Measurements from ENCODE around the gene UNC5B. TPM values are rescaled to one million over a fixed set of nuclear protein-coding genes. Genes with fewer than 3 reads are reported as not detected.

Gene UNC5B
- polyA plus RNA-seq, 4 donors: 44.7 to 106 (median 49.3) TPM

- no peak for DNase-seq (ENCODE audit: low read depth in 4 of 4, low spot score in 3 of 4)
Observed at GRCh38 chr10:71278691-71279588, 66.6 kb downstream of the UNC5B start.

- DNase-seq (ENCODE audit: low read depth in 4 of 4, low spot score in 3 of 4): no peak
Observed at GRCh38 chr10:71279590-71280170, 67.3 kb downstream of the UNC5B start.

GRCh38 chr10:71280216-71280615, 67.8 kb downstream of the UNC5B start:
- DNase-seq (ENCODE audit: low read depth in 4 of 4, low spot score in 3 of 4): no peak

- no peak for DNase-seq (ENCODE audit: low read depth in 4 of 4, low spot score in 3 of 4)
Observed at GRCh38 chr10:71280825-71281224, 68.5 kb downstream of the UNC5B start.

- no peak for DNase-seq (ENCODE audit: low read depth in 4 of 4, low spot score in 3 of 4)
Observed at GRCh38 chr10:71281646-71282322, 69.4 kb downstream of the UNC5B start.

- DNase-seq (ENCODE audit: low read depth in 4 of 4, low spot score in 3 of 4): no peak
Observed at GRCh38 chr10:71282323-71282680, 69.9 kb downstream of the UNC5B start.

GRCh38 chr10:71283410-71283809, 71.0 kb downstream of the UNC5B start:
- no peak for DNase-seq (ENCODE audit: low read depth in 4 of 4, low spot score in 3 of 4)

GRCh38 chr10:71283876-71284275, 71.5 kb downstream of the UNC5B start:
- DNase-seq (ENCODE audit: low read depth in 4 of 4, low spot score in 3 of 4): no peak

GRCh38 chr10:71284544-71285179, 72.3 kb downstream of the UNC5B start:
- DNase-seq (ENCODE audit: low read depth in 4 of 4, low spot score in 3 of 4): no peak

GRCh38 chr10:71285180-71285545, 72.8 kb downstream of the UNC5B start:
- no peak for DNase-seq (ENCODE audit: low read depth in 4 of 4, low spot score in 3 of 4)

GRCh38 chr10:71285986-71286385, 73.6 kb downstream of the UNC5B start:
- DNase-seq (ENCODE audit: low read depth in 4 of 4, low spot score in 3 of 4): no peak

- no peak for DNase-seq (ENCODE audit: low read depth in 4 of 4, low spot score in 3 of 4)
Observed at GRCh38 chr10:71286521-71287294, 74.3 kb downstream of the UNC5B start.

GRCh38 chr10:71287456-71287855, 75.1 kb downstream of the UNC5B start:
- DNase-seq (ENCODE audit: low read depth in 4 of 4, low spot score in 3 of 4): no peak

- DNase-seq (ENCODE audit: low read depth in 4 of 4, low spot score in 3 of 4): no peak
Observed at GRCh38 chr10:71288461-71288860, 76.1 kb downstream of the UNC5B start.

GRCh38 chr10:71289421-71290130, 77.2 kb downstream of the UNC5B start:
- DNase-seq (ENCODE audit: low read depth in 4 of 4, low spot score in 3 of 4): no peak

GRCh38 chr10:71290331-71290730, 78.0 kb downstream of the UNC5B start:
- no peak for DNase-seq (ENCODE audit: low read depth in 4 of 4, low spot score in 3 of 4)

- DNase-seq (ENCODE audit: low read depth in 4 of 4, low spot score in 3 of 4): no peak
Observed at GRCh38 chr10:71290806-71291527, 78.6 kb downstream of the UNC5B start.

- DNase-seq (ENCODE audit: low read depth in 4 of 4, low spot score in 3 of 4): no peak
Observed at GRCh38 chr10:71291528-71291900, 79.1 kb downstream of the UNC5B start.

All from left renal pelvis (tissue), 4 donors.